Osteocyte (in vitro differentiated cells): ENCODE results near the gene GRIP2. TPM values are rescaled to one million over a fixed set of nuclear protein-coding genes. Genes with fewer than 3 reads are reported as not detected.

Experiments used
- DNase-seq: peaks from one replicate; pipeline ENCODE4 v3.0.0; 2021; ENCODE audit warnings: mixed read lengths; ENCODE audit not compliant: unreplicated experiment; ENCODE audit errors: extremely low spot score
- H3K27ac Mint-ChIP-seq: one replicate; pipeline ENCODE4 v1.8.0; 2021; ENCODE audit warnings: mild to moderate bottlenecking, mixed read lengths; ENCODE audit not compliant: unreplicated experiment
- H3K27me3 Mint-ChIP-seq: one replicate; pipeline ENCODE4 v1.8.0; 2021; ENCODE audit warnings: mixed read lengths; ENCODE audit not compliant: unreplicated experiment
- H3K36me3 Mint-ChIP-seq: one replicate; pipeline ENCODE4 v1.8.0; 2021; ENCODE audit warnings: mixed read lengths; ENCODE audit not compliant: unreplicated experiment
- H3K4me1 Mint-ChIP-seq: one replicate; pipeline ENCODE4 v1.8.0; 2021; ENCODE audit warnings: mixed read lengths; ENCODE audit not compliant: unreplicated experiment
- H3K4me3 Mint-ChIP-seq: one replicate; pipeline ENCODE4 v1.8.0; 2021; ENCODE audit warnings: mild to moderate bottlenecking, moderate library complexity, mixed read lengths; ENCODE audit not compliant: unreplicated experiment
- H3K9me3 Mint-ChIP-seq: one replicate; pipeline ENCODE4 v1.8.0; 2021; ENCODE audit warnings: mixed read lengths; ENCODE audit not compliant: unreplicated experiment
- long read RNA-seq: library from polyadenylated mRNA; unstranded; transcript quantifications from one replicate; pipeline ENCODE4 v2.0.0, GENCODE V29; 2021
- total RNA-seq: library from RNA; stranded (reverse); gene quantifications from 2 replicates; pipeline ENCODE4 v1.2.1, GENCODE V29; 2021
- TF ChIP-seq, protein P1 (sequence below): fragments of 200-600 bp; sonication (generic); IDR thresholded peaks from 2 replicates; pipeline ENCODE4 v1.5.0; 2021; ENCODE audit warnings: antibody characterized with exemption, mild to moderate bottlenecking, moderate library complexity

Gene GRIP2
- 0.18 and 0.35 TPM in 2 replicates for total RNA-seq
- long read RNA-seq, partial matches to known transcripts: 0 of 1 reads
- long read RNA-seq, other reads (novel, unspliced or antisense): 1 of 1 reads

DNA sequence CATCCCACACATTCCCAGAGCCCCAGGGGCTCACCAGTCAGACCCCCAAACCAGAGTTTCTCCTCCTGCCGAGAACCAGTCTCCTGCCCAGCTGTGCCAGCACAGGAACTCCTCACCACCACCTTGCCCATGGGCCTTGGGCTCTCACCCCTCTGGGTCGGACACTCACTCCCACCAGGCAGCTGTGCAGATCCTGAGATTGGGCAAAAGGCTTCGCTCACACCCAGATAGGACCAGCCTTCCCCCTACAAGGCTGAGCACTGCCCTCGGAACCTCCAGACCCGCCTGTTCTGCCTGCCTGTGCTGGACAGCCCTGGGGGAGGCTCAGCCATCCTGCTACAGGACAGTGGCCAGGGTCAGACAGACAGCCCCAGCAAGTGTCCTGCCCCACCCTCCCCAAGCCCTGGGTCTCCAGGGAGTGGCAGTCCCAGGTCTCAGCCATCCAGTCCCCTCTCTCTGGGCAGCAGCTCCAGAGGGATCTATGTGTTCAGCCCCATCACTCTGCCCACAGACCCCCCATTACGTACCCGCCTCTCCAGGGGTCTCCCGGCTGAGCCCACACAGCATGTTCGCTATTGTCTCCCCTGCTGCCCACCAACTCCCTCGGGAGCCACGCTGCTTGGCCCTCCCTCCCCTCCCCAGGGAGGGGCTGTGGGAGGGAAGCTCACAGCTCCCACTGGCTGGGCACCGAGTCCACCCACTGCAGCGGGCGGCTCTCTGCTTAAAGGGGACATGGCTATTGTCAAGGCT is at the start of gene GRIP2:
GRIP2 (minus strand) TSS at position 601 of the 750 bp plus-strand sequence; CDS start at position 567, 34 bp downstream.
- Mint-ChIP-seq H3K4me3 (no peak within 1 kb of the TSS), H3K4me1 (no peaks in the 10 kb centered on the region), H3K27me3 (no peaks in the 10 kb centered on the region), H3K36me3 (no peaks in the 10 kb centered on the region), H3K27ac (no peak within 1 kb of the TSS), H3K9me3 (no peaks in the 10 kb centered on the region)
- TF ChIP-seq, protein P1, sequence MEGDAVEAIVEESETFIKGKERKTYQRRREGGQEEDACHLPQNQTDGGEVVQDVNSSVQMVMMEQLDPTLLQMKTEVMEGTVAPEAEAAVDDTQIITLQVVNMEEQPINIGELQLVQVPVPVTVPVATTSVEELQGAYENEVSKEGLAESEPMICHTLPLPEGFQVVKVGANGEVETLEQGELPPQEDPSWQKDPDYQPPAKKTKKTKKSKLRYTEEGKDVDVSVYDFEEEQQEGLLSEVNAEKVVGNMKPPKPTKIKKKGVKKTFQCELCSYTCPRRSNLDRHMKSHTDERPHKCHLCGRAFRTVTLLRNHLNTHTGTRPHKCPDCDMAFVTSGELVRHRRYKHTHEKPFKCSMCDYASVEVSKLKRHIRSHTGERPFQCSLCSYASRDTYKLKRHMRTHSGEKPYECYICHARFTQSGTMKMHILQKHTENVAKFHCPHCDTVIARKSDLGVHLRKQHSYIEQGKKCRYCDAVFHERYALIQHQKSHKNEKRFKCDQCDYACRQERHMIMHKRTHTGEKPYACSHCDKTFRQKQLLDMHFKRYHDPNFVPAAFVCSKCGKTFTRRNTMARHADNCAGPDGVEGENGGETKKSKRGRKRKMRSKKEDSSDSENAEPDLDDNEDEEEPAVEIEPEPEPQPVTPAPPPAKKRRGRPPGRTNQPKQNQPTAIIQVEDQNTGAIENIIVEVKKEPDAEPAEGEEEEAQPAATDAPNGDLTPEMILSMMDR: no peak
- no peak for DNase-seq

- DNase-seq: no peak
- TF ChIP-seq, protein P1: no peak
- Mint-ChIP-seq H3K4me3 (no peak overlapping the region), H3K27me3 (peaks cover 32% of the 10 kb centered on the region), H3K4me1 (no peaks in the 10 kb centered on the region), H3K36me3 (no peaks in the 10 kb centered on the region), H3K27ac (no peak overlapping the region), H3K9me3 (no peaks in the 10 kb centered on the region)
These were observed 48.4 kb upstream of the GRIP2 start for GRCh38 chr3:14588425-14589112.

- peaks cover 32% of the 10 kb centered on the region for H3K27me3 Mint-ChIP-seq
- DNase-seq: no peak
- no peak overlapping the region for H3K4me3 Mint-ChIP-seq
- no peaks in the 10 kb centered on the region for H3K36me3 Mint-ChIP-seq
- H3K4me1 Mint-ChIP-seq: no peaks in the 10 kb centered on the region
- no peak overlapping the region for H3K27ac Mint-ChIP-seq
- no peaks in the 10 kb centered on the region for H3K9me3 Mint-ChIP-seq
- TF ChIP-seq, protein P1: no peak
These were observed 47.7 kb upstream of the GRIP2 start for GRCh38 chr3:14587740-14588360.

- TF ChIP-seq, protein P1: no peak
- Mint-ChIP-seq H3K4me1 (no peaks in the 10 kb centered on the region), H3K4me3 (no peak overlapping the region), H3K27ac (no peak overlapping the region), H3K36me3 (no peaks in the 10 kb centered on the region), H3K27me3 (peaks cover 35% of the 10 kb centered on the region), H3K9me3 (no peaks in the 10 kb centered on the region)
- DNase-seq: no peak
These were observed 46.5 kb upstream of the GRIP2 start for GRCh38 chr3:14586611-14587010.
